SK-N-SH (cell line): ENCODE measurements around the gene PHF21A.

ENCODE experiments used
- EP300 ChIP-seq, 2 experiments: IDR thresholded peaks; 2 replicates each; pipeline versions ENCODE4 v1.4.0 to v1.6.1; 2012; ENCODE audit warnings: borderline replicate concordance in 1 of 2, low read depth in 1 of 2, low read length in 1 of 2
- FOXM1 ChIP-seq: IDR thresholded peaks from 2 replicates; pipeline ENCODE4 v1.4.0; 2012; ENCODE audit warnings: low read depth, mild to moderate bottlenecking
- NRF1 ChIP-seq: IDR thresholded peaks from 2 replicates; pipeline ENCODE4 v1.6.1; 2012; ENCODE audit warnings: low read depth, mild to moderate bottlenecking, low read length
- POLR2AphosphoS5 ChIP-seq: IDR thresholded peaks from 2 replicates; pipeline ENCODE4 v1.6.1; 2012; ENCODE audit warnings: low read depth, low read length
- SMC3 ChIP-seq: IDR thresholded peaks from 2 replicates; pipeline ENCODE4 v1.6.1; 2012; ENCODE audit warnings: low read depth, low read length, improper control_type of control experiment
- TF ChIP-seq, protein P1 (sequence below): IDR thresholded peaks from 2 replicates; pipeline ENCODE4; 2012
- TF ChIP-seq, protein P2 (sequence below): fragments of 200-600 bp; sonication (generic); IDR thresholded peaks from 2 replicates; pipeline ENCODE4 v1.6.1; 2017; ENCODE audit warnings: antibody characterized with exemption, mild to moderate bottlenecking, moderate library complexity
- TF ChIP-seq, protein P3 (sequence below): IDR thresholded peaks from 2 replicates; pipeline ENCODE4 v1.4.0; 2012; ENCODE audit warnings: low read depth
- TF ChIP-seq, protein P4 (sequence below): IDR thresholded peaks from 2 replicates; pipeline ENCODE4 v1.6.1; 2012; ENCODE audit warnings: mild to moderate bottlenecking, low read depth, low read length, moderate library complexity

DNA sequence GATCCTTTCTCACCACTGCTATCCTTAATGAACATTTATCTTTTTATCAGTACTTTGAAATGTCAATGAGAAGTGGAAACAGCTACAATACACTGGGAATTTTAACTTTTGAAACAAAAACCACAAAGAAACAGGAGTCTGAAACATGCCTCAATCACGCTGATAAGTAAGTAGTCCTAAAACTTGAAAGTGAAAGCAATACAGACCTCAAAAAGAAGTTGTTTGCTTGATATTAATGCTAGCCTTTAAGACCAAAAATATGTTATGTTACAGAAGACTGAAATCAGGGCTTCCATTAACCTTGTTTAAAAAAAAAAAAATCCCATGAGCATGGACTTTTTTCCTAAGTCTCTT, 21.3 kb downstream of the PHF21A start:
- TF ChIP-seq, protein P1, sequence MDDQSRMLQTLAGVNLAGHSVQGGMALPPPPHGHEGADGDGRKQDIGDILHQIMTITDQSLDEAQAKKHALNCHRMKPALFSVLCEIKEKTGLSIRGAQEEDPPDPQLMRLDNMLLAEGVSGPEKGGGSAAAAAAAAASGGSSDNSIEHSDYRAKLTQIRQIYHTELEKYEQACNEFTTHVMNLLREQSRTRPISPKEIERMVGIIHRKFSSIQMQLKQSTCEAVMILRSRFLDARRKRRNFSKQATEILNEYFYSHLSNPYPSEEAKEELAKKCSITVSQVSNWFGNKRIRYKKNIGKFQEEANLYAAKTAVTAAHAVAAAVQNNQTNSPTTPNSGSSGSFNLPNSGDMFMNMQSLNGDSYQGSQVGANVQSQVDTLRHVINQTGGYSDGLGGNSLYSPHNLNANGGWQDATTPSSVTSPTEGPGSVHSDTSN = no peak
- TF ChIP-seq SMC3 = no peak
- no peak for TF ChIP-seq NRF1
- TF ChIP-seq, protein P2, sequence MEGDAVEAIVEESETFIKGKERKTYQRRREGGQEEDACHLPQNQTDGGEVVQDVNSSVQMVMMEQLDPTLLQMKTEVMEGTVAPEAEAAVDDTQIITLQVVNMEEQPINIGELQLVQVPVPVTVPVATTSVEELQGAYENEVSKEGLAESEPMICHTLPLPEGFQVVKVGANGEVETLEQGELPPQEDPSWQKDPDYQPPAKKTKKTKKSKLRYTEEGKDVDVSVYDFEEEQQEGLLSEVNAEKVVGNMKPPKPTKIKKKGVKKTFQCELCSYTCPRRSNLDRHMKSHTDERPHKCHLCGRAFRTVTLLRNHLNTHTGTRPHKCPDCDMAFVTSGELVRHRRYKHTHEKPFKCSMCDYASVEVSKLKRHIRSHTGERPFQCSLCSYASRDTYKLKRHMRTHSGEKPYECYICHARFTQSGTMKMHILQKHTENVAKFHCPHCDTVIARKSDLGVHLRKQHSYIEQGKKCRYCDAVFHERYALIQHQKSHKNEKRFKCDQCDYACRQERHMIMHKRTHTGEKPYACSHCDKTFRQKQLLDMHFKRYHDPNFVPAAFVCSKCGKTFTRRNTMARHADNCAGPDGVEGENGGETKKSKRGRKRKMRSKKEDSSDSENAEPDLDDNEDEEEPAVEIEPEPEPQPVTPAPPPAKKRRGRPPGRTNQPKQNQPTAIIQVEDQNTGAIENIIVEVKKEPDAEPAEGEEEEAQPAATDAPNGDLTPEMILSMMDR = no peak
- TF ChIP-seq EP300 (IDR thresholded peaks at IDR 0.05; ENCODE audit: borderline replicate concordance in 1 of 2, low read depth in 1 of 2, low read length in 1 of 2) = no peak
- no peak for TF ChIP-seq POLR2AphosphoS5
- TF ChIP-seq, protein P3, sequence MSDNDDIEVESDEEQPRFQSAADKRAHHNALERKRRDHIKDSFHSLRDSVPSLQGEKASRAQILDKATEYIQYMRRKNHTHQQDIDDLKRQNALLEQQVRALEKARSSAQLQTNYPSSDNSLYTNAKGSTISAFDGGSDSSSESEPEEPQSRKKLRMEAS = no peak
- no peak for TF ChIP-seq FOXM1
- TF ChIP-seq, protein P4, sequence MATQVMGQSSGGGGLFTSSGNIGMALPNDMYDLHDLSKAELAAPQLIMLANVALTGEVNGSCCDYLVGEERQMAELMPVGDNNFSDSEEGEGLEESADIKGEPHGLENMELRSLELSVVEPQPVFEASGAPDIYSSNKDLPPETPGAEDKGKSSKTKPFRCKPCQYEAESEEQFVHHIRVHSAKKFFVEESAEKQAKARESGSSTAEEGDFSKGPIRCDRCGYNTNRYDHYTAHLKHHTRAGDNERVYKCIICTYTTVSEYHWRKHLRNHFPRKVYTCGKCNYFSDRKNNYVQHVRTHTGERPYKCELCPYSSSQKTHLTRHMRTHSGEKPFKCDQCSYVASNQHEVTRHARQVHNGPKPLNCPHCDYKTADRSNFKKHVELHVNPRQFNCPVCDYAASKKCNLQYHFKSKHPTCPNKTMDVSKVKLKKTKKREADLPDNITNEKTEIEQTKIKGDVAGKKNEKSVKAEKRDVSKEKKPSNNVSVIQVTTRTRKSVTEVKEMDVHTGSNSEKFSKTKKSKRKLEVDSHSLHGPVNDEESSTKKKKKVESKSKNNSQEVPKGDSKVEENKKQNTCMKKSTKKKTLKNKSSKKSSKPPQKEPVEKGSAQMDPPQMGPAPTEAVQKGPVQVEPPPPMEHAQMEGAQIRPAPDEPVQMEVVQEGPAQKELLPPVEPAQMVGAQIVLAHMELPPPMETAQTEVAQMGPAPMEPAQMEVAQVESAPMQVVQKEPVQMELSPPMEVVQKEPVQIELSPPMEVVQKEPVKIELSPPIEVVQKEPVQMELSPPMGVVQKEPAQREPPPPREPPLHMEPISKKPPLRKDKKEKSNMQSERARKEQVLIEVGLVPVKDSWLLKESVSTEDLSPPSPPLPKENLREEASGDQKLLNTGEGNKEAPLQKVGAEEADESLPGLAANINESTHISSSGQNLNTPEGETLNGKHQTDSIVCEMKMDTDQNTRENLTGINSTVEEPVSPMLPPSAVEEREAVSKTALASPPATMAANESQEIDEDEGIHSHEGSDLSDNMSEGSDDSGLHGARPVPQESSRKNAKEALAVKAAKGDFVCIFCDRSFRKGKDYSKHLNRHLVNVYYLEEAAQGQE = no peak
